Activated CD8-positive, alpha-beta memory T cell treated with anti-CD3 and anti-CD28 coated beads, Interleukin-2, amount 10 ng/mL, durations not matched to agents 7 days and 5 days (primary cell): Measurements from ENCODE around the gene CRABP1. TPM values are rescaled to one million over a fixed set of nuclear protein-coding genes. Genes with fewer than 3 reads are reported as not detected.

Experiments used
- ATAC-seq: fragments of 150-1000 bp; cut with Tn5 transposase; one replicate; pipeline ENCODE4 v1.10.0; 2021; ENCODE audit warnings: moderate library complexity
- CTCF ChIA-PET: fragments of 350-600 bp; sonication (Branson Sonifier 250); formaldehyde crosslinking; loops from one replicate; lab custom pipeline; 2021; ENCODE audit warnings: antibody characterized with exemption; lab: Charles Lee
- DNase-seq: peaks from one replicate; pipeline ENCODE4 v3.0.0-alpha.2; 2020
- H3K27ac Mint-ChIP-seq: one replicate; pipeline ENCODE4 v1.8.0; 2021; ENCODE audit warnings: mild to moderate bottlenecking, mixed read lengths
- H3K27me3 Mint-ChIP-seq: one replicate; pipeline ENCODE4 v1.8.0; 2021; ENCODE audit warnings: mixed read lengths
- H3K36me3 Mint-ChIP-seq: one replicate; pipeline ENCODE4 v1.8.0; 2021; ENCODE audit warnings: mild to moderate bottlenecking, mixed read lengths
- H3K4me1 Mint-ChIP-seq: one replicate; pipeline ENCODE4 v1.8.0; 2021; ENCODE audit warnings: mixed read lengths
- H3K4me3 Mint-ChIP-seq: one replicate; pipeline ENCODE4 v1.8.0; 2021; ENCODE audit warnings: mild to moderate bottlenecking, moderate library complexity, mixed read lengths
- H3K9me3 Mint-ChIP-seq: one replicate; pipeline ENCODE4 v1.8.0; 2022; ENCODE audit warnings: low read depth, mixed read lengths
- total RNA-seq, 2 experiments: library from RNA; stranded (reverse); gene quantifications; one replicate each; pipeline ENCODE4 v1.2.3, GENCODE V29; 2021

Gene CRABP1
- total RNA-seq, 2 experiments from 2014 or later, result not detected

GRCh38 chr15:78308422-78309032, 31.6 kb upstream of the CRABP1 start:
- ATAC-seq (peak; percentile 92), DNase-seq (peak; percentile 74)
- Mint-ChIP-seq H3K9me3 (no peaks in the 10 kb centered on the region), H3K4me1 (no peaks in the 10 kb centered on the region), H3K4me3 (no peak overlapping the region), H3K27ac (no peak overlapping the region), H3K36me3 (no peaks in the 10 kb centered on the region), H3K27me3 (peaks cover 8% of the 10 kb centered on the region)
- CTCF ChIA-PET, result interaction anchor here (0.7 to 4.4 kb wide), 12 partner anchors 9 to 162 kb away, joined by 3 to 27 read pairs (median 4); partner anchors contain the start of gene SKIC8

GRCh38 chr15:78311292-78311691, 28.9 kb upstream of the CRABP1 start:
- no peak for DNase-seq
- Mint-ChIP-seq H3K36me3 (no peaks in the 10 kb centered on the region), H3K4me3 (no peak overlapping the region), H3K4me1 (no peaks in the 10 kb centered on the region), H3K9me3 (no peaks in the 10 kb centered on the region), H3K27me3 (peaks cover 5% of the 10 kb centered on the region), H3K27ac (no peak overlapping the region)
- CTCF ChIA-PET, result interaction anchor here (1.0 kb wide), 2 partner anchors 12 to 112 kb away, joined by 3 read pairs; partner anchors contain the start of gene SKIC8
- ATAC-seq, result no peak

GRCh38 chr15:78312536-78312935, 27.6 kb upstream of the CRABP1 start:
- H3K9me3 Mint-ChIP-seq, result no peaks in the 10 kb centered on the region
- no peaks in the 10 kb centered on the region for H3K27me3 Mint-ChIP-seq
- CTCF ChIA-PET, result no interaction called here
- no peaks in the 10 kb centered on the region for H3K4me1 Mint-ChIP-seq
- H3K36me3 Mint-ChIP-seq, result no peaks in the 10 kb centered on the region
- H3K4me3 Mint-ChIP-seq, result no peak overlapping the region
- no peak overlapping the region for H3K27ac Mint-ChIP-seq
- DNase-seq (no peak), ATAC-seq (no peak)

GRCh38 chr15:78312957-78313356, 27.2 kb upstream of the CRABP1 start:
- H3K4me1 Mint-ChIP-seq, result no peaks in the 10 kb centered on the region
- H3K9me3 Mint-ChIP-seq, result no peaks in the 10 kb centered on the region
- H3K27ac Mint-ChIP-seq, result no peak overlapping the region
- DNase-seq (no peak), ATAC-seq (no peak)
- H3K27me3 Mint-ChIP-seq, result no peaks in the 10 kb centered on the region
- no peaks in the 10 kb centered on the region for H3K36me3 Mint-ChIP-seq
- no peak overlapping the region for H3K4me3 Mint-ChIP-seq
- CTCF ChIA-PET, result no interaction called here

- CTCF ChIA-PET, result no interaction called here
- Mint-ChIP-seq H3K36me3 (no peaks in the 10 kb centered on the region), H3K4me3 (no peak overlapping the region), H3K9me3 (no peaks in the 10 kb centered on the region), H3K27me3 (no peaks in the 10 kb centered on the region), H3K4me1 (no peaks in the 10 kb centered on the region), H3K27ac (no peak overlapping the region)
- ATAC-seq (no peak), DNase-seq (no peak)
Observed at GRCh38 chr15:78313383-78313782, 26.8 kb upstream of the CRABP1 start.

GRCh38 chr15:78314181-78314581, 26.0 kb upstream of the CRABP1 start:
- CTCF ChIA-PET, result no interaction called here
- no peaks in the 10 kb centered on the region for H3K4me1 Mint-ChIP-seq
- H3K27ac Mint-ChIP-seq, result no peak overlapping the region
- H3K36me3 Mint-ChIP-seq, result no peaks in the 10 kb centered on the region
- H3K27me3 Mint-ChIP-seq, result no peaks in the 10 kb centered on the region
- DNase-seq (no peak), ATAC-seq (no peak)
- H3K9me3 Mint-ChIP-seq, result no peaks in the 10 kb centered on the region
- H3K4me3 Mint-ChIP-seq, result no peak overlapping the region

- CTCF ChIA-PET, result interaction anchor here (1.5 kb wide), 1 partner anchor 107 kb away, joined by 4 read pairs; no protein-coding TSS in a partner anchor
- Mint-ChIP-seq H3K36me3 (no peaks in the 10 kb centered on the region), H3K4me1 (no peaks in the 10 kb centered on the region), H3K27me3 (no peaks in the 10 kb centered on the region), H3K4me3 (no peak overlapping the region), H3K27ac (no peak overlapping the region), H3K9me3 (no peaks in the 10 kb centered on the region)
- DNase-seq, result no peak
- peak; percentile 42 for ATAC-seq
Observed at GRCh38 chr15:78315686-78316282, 24.4 kb upstream of the CRABP1 start.

GRCh38 chr15:78316283-78317083, 23.7 kb upstream of the CRABP1 start:
- no peaks in the 10 kb centered on the region for H3K4me1 Mint-ChIP-seq
- DNase-seq, result no peak
- no peaks in the 10 kb centered on the region for H3K27me3 Mint-ChIP-seq
- no peak overlapping the region for H3K27ac Mint-ChIP-seq
- no peaks in the 10 kb centered on the region for H3K36me3 Mint-ChIP-seq
- no peak overlapping the region for H3K4me3 Mint-ChIP-seq
- CTCF ChIA-PET, result interaction anchor here (1.5 kb wide), 1 partner anchor 106 kb away, joined by 4 read pairs; no protein-coding TSS in a partner anchor
- no peaks in the 10 kb centered on the region for H3K9me3 Mint-ChIP-seq
- no peak for ATAC-seq

GRCh38 chr15:78317145-78317836, 22.9 kb upstream of the CRABP1 start:
- Mint-ChIP-seq H3K27ac (no peak overlapping the region), H3K36me3 (no peaks in the 10 kb centered on the region), H3K4me3 (no peak overlapping the region), H3K9me3 (no peaks in the 10 kb centered on the region), H3K4me1 (no peaks in the 10 kb centered on the region), H3K27me3 (no peaks in the 10 kb centered on the region)
- ATAC-seq (no peak), DNase-seq (no peak)
- CTCF ChIA-PET, result interaction anchor here (1.5 kb wide), 1 partner anchor 106 kb away, joined by 4 read pairs; no protein-coding TSS in a partner anchor

- Mint-ChIP-seq H3K4me1 (no peaks in the 10 kb centered on the region), H3K4me3 (no peak overlapping the region), H3K27me3 (no peaks in the 10 kb centered on the region), H3K9me3 (no peaks in the 10 kb centered on the region), H3K27ac (no peak overlapping the region), H3K36me3 (no peaks in the 10 kb centered on the region)
- CTCF ChIA-PET, result interaction anchor here (0.6 kb wide), 1 partner anchor 243 kb away, joined by 3 read pairs; no protein-coding TSS in a partner anchor
- DNase-seq (no peak), ATAC-seq (no peak)
Observed at GRCh38 chr15:78319588-78319987, 20.6 kb upstream of the CRABP1 start.

- H3K27ac Mint-ChIP-seq, result no peak overlapping the region
- CTCF ChIA-PET, result no interaction called here
- no peak for ATAC-seq
- no peaks in the 10 kb centered on the region for H3K4me1 Mint-ChIP-seq
- H3K4me3 Mint-ChIP-seq, result no peak overlapping the region
- DNase-seq, result no peak
- H3K9me3 Mint-ChIP-seq, result no peaks in the 10 kb centered on the region
- no peaks in the 10 kb centered on the region for H3K36me3 Mint-ChIP-seq
- H3K27me3 Mint-ChIP-seq, result no peaks in the 10 kb centered on the region
Observed at GRCh38 chr15:78320183-78320582, 20.0 kb upstream of the CRABP1 start.

GRCh38 chr15:78321041-78321570, 19.0 kb upstream of the CRABP1 start:
- DNase-seq (no peak), ATAC-seq (no peak)
- Mint-ChIP-seq H3K27ac (no peak overlapping the region), H3K4me1 (no peaks in the 10 kb centered on the region), H3K4me3 (no peak overlapping the region), H3K36me3 (no peaks in the 10 kb centered on the region), H3K9me3 (no peaks in the 10 kb centered on the region), H3K27me3 (no peaks in the 10 kb centered on the region)
- CTCF ChIA-PET, result no interaction called here

- CTCF ChIA-PET, result no interaction called here
- DNase-seq (no peak), ATAC-seq (no peak)
- Mint-ChIP-seq H3K4me1 (no peaks in the 10 kb centered on the region), H3K4me3 (no peak overlapping the region), H3K27me3 (no peaks in the 10 kb centered on the region), H3K36me3 (no peaks in the 10 kb centered on the region), H3K27ac (no peak overlapping the region), H3K9me3 (no peaks in the 10 kb centered on the region)
Observed at GRCh38 chr15:78321786-78322185, 18.4 kb upstream of the CRABP1 start.
